HFFc6 (cell line): ENCODE measurements around the gene KCNIP2. TPM values are rescaled to one million over a fixed set of nuclear protein-coding genes. Genes with fewer than 3 reads are reported as not detected.
A peak's percentile ranks its signal among the peaks of the same experiment; 100 is the strongest.

Source experiments
- DNase-seq: peaks from one replicate; pipeline ENCODE4 v3.0.0-alpha.2; 2018
- H3K27ac Mint-ChIP-seq: 2 replicates; pipeline ENCODE4 v1.8.0; 2020; ENCODE audit warnings: mild to moderate bottlenecking, mixed read lengths
- H3K27me3 Mint-ChIP-seq: 2 replicates; pipeline ENCODE4 v1.8.0; 2021; ENCODE audit warnings: mild to moderate bottlenecking, moderate library complexity, mixed read lengths; ENCODE audit not compliant: insufficient read depth
- H3K36me3 Mint-ChIP-seq: 2 replicates; pipeline ENCODE4 v1.8.0; 2021; ENCODE audit warnings: low read depth, mixed read lengths
- H3K4me1 Mint-ChIP-seq: 2 replicates; pipeline ENCODE4 v1.8.0; 2020; ENCODE audit warnings: low read depth, mixed read lengths
- H3K4me3 Mint-ChIP-seq: 2 replicates; pipeline ENCODE4 v1.8.0; 2020; ENCODE audit warnings: mild to moderate bottlenecking, moderate library complexity, mixed read lengths
- H3K9me3 Mint-ChIP-seq: 2 replicates; pipeline ENCODE4 v1.8.0; 2020; ENCODE audit warnings: mild to moderate bottlenecking, mixed read lengths
- CTCF ChIP-seq: fragments of 200-600 bp; sonication (generic); IDR thresholded peaks from 2 replicates; pipeline ENCODE4 v1.5.0; 2021; ENCODE audit warnings: antibody characterized with exemption, mild to moderate bottlenecking
- total RNA-seq, 6 experiments: library from RNA; stranded (reverse); fragmentation: NEBNext Ultra II Directional; extraction: Animal tissue kit (Norgen Biotek cat#: 25700); gene quantifications; 2 replicates in 1 of 6; 3 replicates in 5 of 6; pipeline ENCODE4 v1.2.3, GENCODE V29; 2021

The KCNIP2 gene
- total RNA-seq, 6 experiments from 2014 or later = 0.31 to 1.3 (median 0.50) TPM

GRCh38 chr10:101826852-101827434, 16.7 kb downstream of the KCNIP2 start:
- no peak for TF ChIP-seq CTCF
- Mint-ChIP-seq H3K27me3 (no peaks in the 10 kb centered on the region), H3K4me3 (no peak overlapping the region), H3K27ac (no peak overlapping the region), H3K4me1 (peaks cover 37% of the 10 kb centered on the region), H3K36me3 (no peaks in the 10 kb centered on the region), H3K9me3 (no peaks in the 10 kb centered on the region)
- no peak for DNase-seq

- Mint-ChIP-seq H3K9me3 (no peaks in the 10 kb centered on the region), H3K4me1 (peaks cover 18% of the 10 kb centered on the region), H3K4me3 (no peak overlapping the region), H3K36me3 (no peaks in the 10 kb centered on the region), H3K27ac (no peak overlapping the region), H3K27me3 (no peaks in the 10 kb centered on the region)
- no peak for TF ChIP-seq CTCF
- DNase-seq = no peak
Observed at GRCh38 chr10:101824736-101825135, 18.9 kb downstream of the KCNIP2 start.

- TF ChIP-seq CTCF = no peak
- Mint-ChIP-seq H3K9me3 (no peaks in the 10 kb centered on the region), H3K4me1 (peaks cover 26% of the 10 kb centered on the region), H3K27me3 (peaks cover 4% of the 10 kb centered on the region), H3K4me3 (peak overlapping the region; percentile 93), H3K36me3 (peaks cover 33% of the 10 kb centered on the region), H3K27ac (peak overlapping the region; percentile 95)
- no peak for DNase-seq
Observed at GRCh38 chr10:101818872-101819633, 24.5 kb downstream of the KCNIP2 start.

- Mint-ChIP-seq H3K4me3 (peak within 1 kb of the TSS; percentile 93), H3K27me3 (peaks cover 4% of the 10 kb centered on the region), H3K9me3 (no peaks in the 10 kb centered on the region), H3K36me3 (peaks cover 37% of the 10 kb centered on the region), H3K27ac (peak within 1 kb of the TSS; percentile 95), H3K4me1 (peaks cover 33% of the 10 kb centered on the region)
- no peak for TF ChIP-seq CTCF
- peak; percentile 100 for DNase-seq
Observed at GRCh38 chr10:101818119-101818871, 25.3 kb downstream of the KCNIP2 start, which contains the start of gene OGA. OGA (minus strand) TSS chr10:101818444; CDS start chr10:101818022, 422 bp downstream.

GRCh38 chr10:101817337-101818118, 26.1 kb downstream of the KCNIP2 start:
- DNase-seq = peak; percentile 88
- H3K27me3 Mint-ChIP-seq = peaks cover 4% of the 10 kb centered on the region
- no peak for TF ChIP-seq CTCF
- peaks cover 45% of the 10 kb centered on the region for H3K36me3 Mint-ChIP-seq
- peak overlapping the region; percentile 93 for H3K4me3 Mint-ChIP-seq
- no peaks in the 10 kb centered on the region for H3K9me3 Mint-ChIP-seq
- peaks cover 41% of the 10 kb centered on the region for H3K4me1 Mint-ChIP-seq
- peak overlapping the region; percentile 95 for H3K27ac Mint-ChIP-seq
